ENCODE data around the gene ZSWIM5. TPM values are rescaled to one million over a fixed set of nuclear protein-coding genes. Genes with fewer than 3 reads are reported as not detected.
"Not testable (repeated sequence)": the region's sequence is repeated elsewhere in the genome, so short reads cannot be mapped to it uniquely, and the experiment has no call there.

Gene ZSWIM5
- total RNA-seq, 6 donors from 2014 or later: 2.0 to 6.3 (median 3.2) TPM

DNA sequence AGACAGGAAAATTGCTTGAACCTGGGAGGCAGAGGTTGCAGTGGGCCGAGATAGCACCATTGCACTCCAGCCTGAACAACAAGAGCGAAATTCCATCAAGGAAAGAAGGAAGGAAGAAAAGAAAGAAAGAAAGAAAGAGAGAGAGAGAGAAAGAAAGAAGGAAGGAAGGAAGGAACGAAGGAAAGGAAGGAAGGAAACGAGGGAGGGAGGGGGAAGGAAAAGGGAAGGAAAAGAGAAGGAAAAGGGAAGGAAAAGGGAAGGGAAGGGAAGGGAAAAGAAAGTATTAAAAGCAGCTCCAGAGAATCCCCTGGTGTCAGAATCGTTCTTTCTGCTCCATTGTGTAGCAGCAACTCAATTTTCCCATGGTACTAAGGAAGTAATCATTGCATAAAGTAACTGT is 19.2 kb upstream of the ZSWIM5 start:
- 77 to 84% methylated on average over 5 of the region's 5 CpGs for WGBS, 2 donors
- DNase-seq: no peak
- TF ChIP-seq POLR2A (IDR thresholded peaks at IDR 0.05) (no peak), POLR2AphosphoS5 (IDR thresholded peaks at IDR 0.05) (no peak), EP300 (IDR thresholded peaks at IDR 0.05) (no peak)
- TF ChIP-seq, protein P1, sequence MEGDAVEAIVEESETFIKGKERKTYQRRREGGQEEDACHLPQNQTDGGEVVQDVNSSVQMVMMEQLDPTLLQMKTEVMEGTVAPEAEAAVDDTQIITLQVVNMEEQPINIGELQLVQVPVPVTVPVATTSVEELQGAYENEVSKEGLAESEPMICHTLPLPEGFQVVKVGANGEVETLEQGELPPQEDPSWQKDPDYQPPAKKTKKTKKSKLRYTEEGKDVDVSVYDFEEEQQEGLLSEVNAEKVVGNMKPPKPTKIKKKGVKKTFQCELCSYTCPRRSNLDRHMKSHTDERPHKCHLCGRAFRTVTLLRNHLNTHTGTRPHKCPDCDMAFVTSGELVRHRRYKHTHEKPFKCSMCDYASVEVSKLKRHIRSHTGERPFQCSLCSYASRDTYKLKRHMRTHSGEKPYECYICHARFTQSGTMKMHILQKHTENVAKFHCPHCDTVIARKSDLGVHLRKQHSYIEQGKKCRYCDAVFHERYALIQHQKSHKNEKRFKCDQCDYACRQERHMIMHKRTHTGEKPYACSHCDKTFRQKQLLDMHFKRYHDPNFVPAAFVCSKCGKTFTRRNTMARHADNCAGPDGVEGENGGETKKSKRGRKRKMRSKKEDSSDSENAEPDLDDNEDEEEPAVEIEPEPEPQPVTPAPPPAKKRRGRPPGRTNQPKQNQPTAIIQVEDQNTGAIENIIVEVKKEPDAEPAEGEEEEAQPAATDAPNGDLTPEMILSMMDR (IDR thresholded peaks at IDR 0.05): no peak
- no peak for ATAC-seq (ENCODE audit: low FRiP score in 2 of 2)
- H3K27me3 ChIP-seq: no peaks in the 10 kb centered on the region
- H3K9me3 ChIP-seq: no peaks in the 10 kb centered on the region
- H3K4me1 ChIP-seq: no peaks in the 10 kb centered on the region
- H3K36me3 ChIP-seq: no peaks in the 10 kb centered on the region
- H3K4me3 ChIP-seq: no peak overlapping the region
- no peak overlapping the region for H3K27ac ChIP-seq

DNA sequence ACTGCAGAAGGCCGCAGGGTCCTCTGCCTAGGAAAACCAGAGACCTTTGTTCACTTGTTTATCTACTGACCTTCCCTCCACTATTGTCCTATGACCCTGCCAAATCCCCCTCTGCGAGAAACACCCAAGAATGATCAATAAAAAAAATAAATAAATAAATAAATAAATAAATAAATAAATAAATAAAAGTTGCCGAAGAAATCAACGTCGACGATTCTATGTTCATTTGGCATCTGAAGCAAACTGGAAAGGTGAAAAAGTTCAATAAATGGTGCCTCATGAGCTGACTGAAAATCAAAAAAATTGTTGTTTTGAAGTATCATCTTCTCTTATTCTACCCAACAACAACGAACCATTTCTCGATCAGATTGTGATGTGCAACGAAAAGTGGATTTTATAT is 17.3 kb upstream of the ZSWIM5 start:
- not testable (repeated sequence) for H3K9me3 ChIP-seq; H3K27me3 ChIP-seq; H3K4me1 ChIP-seq; DNase-seq; H3K4me3 ChIP-seq; H3K36me3 ChIP-seq; H3K27ac ChIP-seq; ATAC-seq (ENCODE audit: low FRiP score in 2 of 2)
- 85 to 89% methylated on average over 8 to 9 of the region's 9 CpGs for WGBS, 2 donors

DNA sequence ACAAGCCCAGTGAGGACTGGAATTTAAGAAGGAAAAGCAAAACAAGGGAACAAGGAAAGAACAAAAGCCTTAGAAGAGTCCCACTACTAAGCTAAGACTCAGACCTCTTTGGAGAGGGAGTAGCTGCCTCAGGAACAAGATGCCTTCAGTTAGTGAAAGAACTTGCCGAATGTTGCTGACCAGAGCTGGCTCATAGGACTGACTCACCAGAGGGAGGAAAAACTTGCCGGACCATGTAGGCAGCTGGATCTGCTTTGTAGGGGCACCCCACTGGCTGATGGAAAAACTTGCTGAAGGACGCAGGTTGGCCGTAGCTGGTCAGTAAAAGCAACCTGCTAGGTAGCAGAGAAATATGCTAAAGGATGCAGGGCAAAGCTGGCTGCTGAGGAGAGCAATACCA is 15.3 kb upstream of the ZSWIM5 start:
- TF ChIP-seq POLR2AphosphoS5 (IDR thresholded peaks at IDR 0.05): no peak
- TF ChIP-seq, protein P1 (IDR thresholded peaks at IDR 0.05): no peak
- H3K27ac ChIP-seq: no peak overlapping the region
- no peaks in the 10 kb centered on the region for H3K27me3 ChIP-seq
- no peak for ATAC-seq (ENCODE audit: low FRiP score in 2 of 2)
- H3K4me1 ChIP-seq: no peaks in the 10 kb centered on the region
- no peaks in the 10 kb centered on the region for H3K9me3 ChIP-seq
- 94 to 97% methylated on average over 4 of the region's 4 CpGs for WGBS, 2 donors
- H3K4me3 ChIP-seq: no peak overlapping the region
- DNase-seq: no peak
- no peaks in the 10 kb centered on the region for H3K36me3 ChIP-seq

DNA sequence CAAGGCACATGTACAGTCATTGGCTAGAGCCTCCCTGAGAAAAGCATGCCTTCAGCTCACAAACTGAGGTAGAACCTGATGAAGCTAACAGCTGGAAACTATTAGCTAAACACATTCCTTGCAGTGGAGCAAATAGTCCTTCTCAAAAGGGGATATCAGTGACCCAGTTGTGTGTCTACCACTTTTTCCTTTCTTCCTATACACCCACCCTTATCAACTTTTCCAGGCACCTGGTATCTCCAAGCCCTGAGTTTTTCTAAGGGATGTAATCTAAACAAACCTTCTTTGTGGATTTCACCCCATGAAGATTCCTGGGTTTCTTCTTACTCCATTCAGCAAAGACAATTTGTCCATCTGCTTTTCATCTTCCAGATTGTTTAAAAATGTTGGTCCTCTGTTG is 10.5 kb upstream of the ZSWIM5 start:
- H3K9me3 ChIP-seq: no peaks in the 10 kb centered on the region
- DNase-seq: no peak
- no peak for ATAC-seq (ENCODE audit: low FRiP score in 2 of 2)
- H3K36me3 ChIP-seq: no peaks in the 10 kb centered on the region
- H3K4me3 ChIP-seq: no peak overlapping the region
- no peaks in the 10 kb centered on the region for H3K27me3 ChIP-seq
- H3K4me1 ChIP-seq: no peaks in the 10 kb centered on the region
- TF ChIP-seq POLR2A (IDR thresholded peaks at IDR 0.05) (no peak), POLR2AphosphoS5 (IDR thresholded peaks at IDR 0.05) (no peak), EP300 (IDR thresholded peaks at IDR 0.05) (no peak)
- TF ChIP-seq, protein P1 (IDR thresholded peaks at IDR 0.05): no peak
- H3K27ac ChIP-seq: no peak overlapping the region

DNA sequence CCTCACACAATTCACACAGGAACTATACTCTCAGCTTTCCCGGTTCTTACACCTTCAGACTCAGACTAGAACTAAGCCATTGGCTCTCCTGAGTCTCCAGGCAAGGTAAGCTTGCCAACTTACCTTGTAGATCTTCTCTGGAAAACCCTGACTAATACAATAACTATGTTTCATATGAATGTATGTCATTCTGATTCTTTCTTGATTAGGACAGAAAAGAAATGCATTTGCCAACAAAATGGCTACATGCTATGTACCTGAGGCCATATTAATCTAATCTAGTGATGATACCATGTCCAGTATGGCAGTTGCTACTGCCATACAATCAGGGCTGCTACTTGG is 9.8 kb upstream of the ZSWIM5 start:
- TF ChIP-seq EP300 (IDR thresholded peaks at IDR 0.05) (no peak), POLR2A (IDR thresholded peaks at IDR 0.05) (no peak), POLR2AphosphoS5 (IDR thresholded peaks at IDR 0.05) (no peak)
- TF ChIP-seq, protein P1 (IDR thresholded peaks at IDR 0.05): no peak
- WGBS, 2 donors: 81 to 83% methylated on average over 1 of the region's 1 CpG

More for the DNA sequence above, 9.8 kb upstream of the ZSWIM5 start:
- Histone ChIP-seq H3K4me3 (no peak overlapping the region), H3K9me3 (no peaks in the 10 kb centered on the region), H3K4me1 (no peaks in the 10 kb centered on the region), H3K36me3 (no peaks in the 10 kb centered on the region), H3K27ac (no peak overlapping the region), H3K27me3 (no peaks in the 10 kb centered on the region)
- no peak for ATAC-seq (ENCODE audit: low FRiP score in 2 of 2)
- no peak for DNase-seq

Data from upper lobe of left lung (tissue), 6 donors.